Smooth muscle cell of the brain vasculature (primary cell): Measurements from ENCODE around the gene CYTH1.
"Not testable (repeated sequence)": the region's sequence is repeated elsewhere in the genome, so short reads cannot be mapped to it uniquely, and the experiment has no call there.

Experiments used
- DNase-seq: peaks from one replicate; pipeline ENCODE4 v3.0.0-alpha.2; 2012; ENCODE audit warnings: low read depth, low spot score

Gene CYTH1

DNA sequence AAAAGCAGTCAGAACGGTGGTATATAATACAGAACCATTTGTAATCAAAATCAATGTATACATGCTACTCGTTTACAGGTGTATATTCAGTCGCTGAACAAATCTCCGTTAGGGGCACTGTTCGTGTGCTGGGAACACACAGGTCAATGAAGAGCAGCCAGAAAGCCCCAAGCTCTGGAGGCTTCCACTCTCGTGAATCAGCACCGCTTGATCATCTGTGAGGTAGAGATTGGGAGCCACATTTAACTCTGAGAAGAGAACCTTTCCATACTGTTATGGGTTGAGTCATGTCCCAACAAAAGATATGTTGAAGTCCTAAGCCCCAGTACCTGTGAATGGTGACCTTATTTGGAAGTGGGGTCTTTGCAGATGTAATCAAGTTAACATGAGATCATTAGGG is 5.4 kb upstream of the CYTH1 start:
- no peak for DNase-seq

DNA sequence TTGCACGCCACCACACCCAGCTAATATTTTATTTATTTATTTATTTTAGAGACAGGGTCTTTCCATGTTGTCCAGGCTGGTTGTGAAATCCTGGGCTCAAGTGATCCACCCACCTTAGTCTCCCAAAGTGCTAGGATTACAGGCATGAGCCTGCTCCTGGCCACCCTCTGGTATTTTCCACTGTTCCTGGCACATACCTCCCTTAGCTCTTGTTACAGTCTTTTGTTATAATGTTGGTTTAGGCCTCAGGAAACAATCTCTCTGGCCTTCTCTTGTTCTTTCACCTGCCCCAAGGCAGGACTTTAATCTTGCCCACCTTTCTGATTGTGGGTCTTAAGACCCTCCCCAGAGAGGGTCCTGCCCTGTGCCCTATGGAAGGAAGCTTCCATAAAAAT is 3.6 kb upstream of the CYTH1 start:
- DNase-seq, result no peak

DNA sequence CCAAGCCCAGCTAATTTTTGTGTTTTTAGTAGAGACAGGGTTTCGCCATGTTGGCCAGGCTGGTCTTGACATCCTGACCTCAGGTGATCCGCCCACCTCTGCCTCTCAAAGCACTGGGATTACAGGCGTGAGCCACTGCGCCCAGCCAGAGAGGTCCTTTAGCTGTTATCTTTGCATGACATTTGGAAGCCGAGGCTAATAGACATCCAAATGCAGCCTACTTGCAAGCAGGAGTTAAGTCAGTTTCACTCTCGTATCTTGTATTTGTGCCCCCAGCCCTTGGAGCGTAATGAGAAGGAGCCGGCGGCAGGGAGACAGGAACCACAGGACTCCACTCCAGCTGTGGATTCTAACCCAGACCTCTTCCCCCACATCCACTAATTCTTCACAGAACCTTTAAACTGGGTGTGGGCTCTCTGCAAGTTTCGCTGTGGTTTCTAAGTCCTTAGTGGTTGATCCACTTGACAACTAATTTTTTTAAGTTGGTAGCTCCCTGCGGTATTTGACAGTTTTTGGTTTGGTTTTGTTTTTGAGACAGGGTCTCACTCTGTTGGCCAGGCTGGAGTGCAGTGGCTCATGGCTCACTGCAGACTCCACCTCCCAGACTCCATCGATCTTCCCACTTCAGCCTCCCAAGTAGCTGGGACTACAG is 3.1 kb upstream of the CYTH1 start:
- no peak for DNase-seq

DNA sequence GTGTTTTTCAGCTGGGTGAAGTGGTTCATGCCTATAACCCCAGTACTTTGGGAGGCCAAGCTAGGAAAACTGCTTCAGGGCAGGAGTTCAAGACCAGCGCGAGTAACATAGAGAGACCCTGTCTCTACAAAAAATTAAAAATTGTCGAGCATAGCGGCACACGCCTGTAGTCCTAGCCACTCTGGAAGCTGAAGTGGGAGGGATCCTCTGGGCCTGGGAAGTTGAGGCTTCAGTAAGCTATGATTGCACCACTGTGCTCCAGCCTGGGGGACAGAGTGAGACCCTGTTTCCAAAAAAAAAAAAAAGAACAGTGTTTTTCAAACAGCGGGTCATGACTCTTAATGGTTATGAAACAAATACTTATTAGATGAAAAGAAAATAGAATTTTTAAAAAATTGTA is 2.3 kb upstream of the CYTH1 start:
- DNase-seq, result no peak

DNA sequence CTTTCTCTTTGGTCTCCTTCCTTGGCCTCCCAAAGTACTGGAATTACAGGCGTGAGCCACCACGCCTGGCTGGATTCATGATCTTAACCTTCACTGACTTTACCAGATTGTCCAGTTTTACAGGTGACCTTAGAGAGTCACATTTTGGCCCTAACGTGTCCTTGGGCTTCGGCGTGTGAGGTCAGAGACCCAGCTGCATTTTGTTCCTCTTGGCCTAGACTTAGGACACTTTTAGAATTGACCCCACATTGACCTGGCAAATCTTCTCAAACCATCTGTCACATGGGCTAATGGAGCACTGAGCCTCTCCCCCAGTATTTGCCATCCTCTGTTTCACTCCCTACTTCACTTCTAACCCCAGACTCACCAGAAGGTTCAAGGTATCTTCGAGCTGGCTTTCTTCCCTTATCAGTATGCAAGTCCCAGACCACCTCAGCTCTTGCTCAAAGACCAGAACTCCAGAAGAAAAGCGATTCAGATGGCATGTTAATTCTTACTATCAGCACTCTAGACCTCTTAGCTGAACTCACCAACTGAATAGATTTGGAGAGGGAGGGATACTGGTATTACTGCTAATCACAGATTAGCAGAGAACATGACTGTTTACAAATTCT is 1.7 kb upstream of the CYTH1 start:
- no peak for DNase-seq

DNA sequence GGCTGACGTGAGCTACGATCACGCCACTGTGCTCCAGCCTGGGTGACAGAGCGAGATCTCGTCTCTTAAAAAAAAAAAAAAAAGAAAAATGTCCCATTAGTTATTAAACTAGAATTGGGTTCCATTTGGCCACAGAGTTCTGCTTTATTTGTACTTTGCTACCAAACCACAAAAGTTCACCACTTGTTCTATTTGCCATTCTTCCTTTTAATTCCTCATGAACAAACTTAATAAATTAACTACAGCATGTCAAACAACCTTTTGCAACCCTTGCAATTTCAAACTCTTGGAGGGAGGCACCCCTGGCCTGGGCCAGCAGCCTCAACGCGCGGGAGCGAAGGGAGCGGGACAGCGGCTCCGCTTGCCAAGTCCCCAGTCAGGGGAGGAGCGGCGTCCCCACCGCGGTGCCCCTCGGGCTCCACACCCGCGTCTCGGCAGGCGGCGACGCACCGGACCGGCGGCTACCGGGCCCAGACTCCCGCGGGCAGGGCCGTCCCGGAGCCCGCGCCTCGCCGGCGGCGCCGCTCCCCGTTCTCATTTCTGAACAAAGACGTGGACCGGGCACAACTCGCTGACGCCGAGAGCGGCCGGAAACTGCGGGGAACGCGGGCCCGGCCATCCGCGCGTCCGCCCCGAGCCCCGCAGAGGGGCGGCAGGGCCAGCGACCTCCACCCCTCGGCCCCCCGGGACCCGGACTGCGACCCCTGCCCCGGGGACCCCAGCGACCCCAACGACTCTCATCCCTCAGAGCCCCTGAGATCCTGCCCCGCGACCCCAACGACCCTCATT is 775 bp downstream of the CYTH1 start:
- no peak for DNase-seq

DNA sequence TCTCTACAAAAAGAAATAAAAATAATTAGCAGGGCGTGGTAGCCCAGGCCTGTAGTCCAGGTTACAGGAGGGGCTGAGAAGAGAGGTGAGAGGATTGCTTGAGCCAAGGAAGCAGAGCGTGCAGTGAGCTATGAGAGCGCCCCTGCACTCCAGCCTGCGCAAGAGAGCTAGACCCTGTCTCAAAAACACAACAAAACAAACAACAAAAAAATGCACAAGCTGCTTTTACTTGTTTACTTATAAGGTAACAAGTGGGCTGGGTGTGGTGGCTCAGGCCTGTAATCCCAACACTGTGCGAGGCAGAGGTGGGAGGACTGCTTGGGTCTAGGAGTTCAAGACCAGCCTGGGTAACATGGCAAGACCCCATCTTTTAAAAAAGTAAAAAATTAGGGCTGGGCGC is 1.7 kb downstream of the CYTH1 start:
- no peak for DNase-seq

DNA sequence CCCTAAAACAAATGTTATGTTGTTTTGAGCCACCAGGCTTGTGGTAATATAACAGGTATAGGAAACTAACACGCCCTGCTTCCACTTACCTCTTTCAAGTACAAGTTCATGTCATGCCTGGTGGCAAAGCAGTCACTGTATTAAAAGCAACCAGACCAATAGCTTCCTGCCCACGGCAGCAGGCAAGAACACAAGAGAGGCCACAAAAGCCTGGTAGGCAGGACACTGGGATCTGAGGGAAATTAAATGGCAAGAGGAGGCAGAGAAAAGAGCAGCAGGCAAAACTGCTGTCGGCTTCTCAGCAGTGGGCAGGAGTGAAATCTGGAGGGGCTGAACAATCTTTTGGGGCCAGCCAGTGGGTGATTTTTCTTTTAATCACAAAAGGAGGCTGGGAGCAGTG is 2.2 kb downstream of the CYTH1 start:
- no peak for DNase-seq

DNA sequence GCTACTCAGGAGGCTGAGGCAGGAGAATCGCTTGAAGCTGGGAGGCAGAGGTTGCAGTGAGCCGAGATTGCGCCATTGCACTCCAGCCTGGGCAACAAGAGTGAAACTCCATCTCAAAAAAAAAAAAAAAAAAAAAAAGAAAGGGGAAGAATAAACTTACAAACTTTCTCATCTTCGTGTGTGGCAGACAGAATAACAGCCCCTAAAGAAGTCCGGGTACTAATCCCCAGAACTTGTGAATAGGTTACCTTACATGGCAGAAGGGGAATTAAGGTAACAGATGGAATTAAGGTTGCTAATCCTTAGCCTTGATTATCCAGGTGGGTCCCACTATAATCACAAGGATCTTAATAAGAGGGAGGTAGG is 2.8 kb downstream of the CYTH1 start:
- DNase-seq, result not testable (repeated sequence)

DNA sequence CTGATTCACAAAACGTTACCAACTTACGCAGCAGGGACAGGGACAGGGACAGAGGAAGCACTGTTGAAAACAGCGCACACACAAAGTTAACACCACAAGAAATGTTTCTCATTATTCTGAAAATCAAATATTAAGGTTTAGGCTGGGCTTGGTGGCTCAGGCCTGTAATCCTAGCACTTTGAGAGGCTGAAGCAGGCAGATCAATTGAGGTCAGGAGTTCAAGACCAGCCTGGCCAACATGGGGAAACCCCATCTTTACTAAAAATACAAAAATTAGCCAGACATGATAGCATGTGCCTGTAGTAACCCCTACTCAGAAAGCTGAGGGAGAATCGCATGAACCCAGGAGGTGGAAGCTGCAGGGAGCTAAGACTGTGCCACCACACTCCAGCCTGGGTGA is 4.2 kb downstream of the CYTH1 start:
- no peak for DNase-seq

DNA sequence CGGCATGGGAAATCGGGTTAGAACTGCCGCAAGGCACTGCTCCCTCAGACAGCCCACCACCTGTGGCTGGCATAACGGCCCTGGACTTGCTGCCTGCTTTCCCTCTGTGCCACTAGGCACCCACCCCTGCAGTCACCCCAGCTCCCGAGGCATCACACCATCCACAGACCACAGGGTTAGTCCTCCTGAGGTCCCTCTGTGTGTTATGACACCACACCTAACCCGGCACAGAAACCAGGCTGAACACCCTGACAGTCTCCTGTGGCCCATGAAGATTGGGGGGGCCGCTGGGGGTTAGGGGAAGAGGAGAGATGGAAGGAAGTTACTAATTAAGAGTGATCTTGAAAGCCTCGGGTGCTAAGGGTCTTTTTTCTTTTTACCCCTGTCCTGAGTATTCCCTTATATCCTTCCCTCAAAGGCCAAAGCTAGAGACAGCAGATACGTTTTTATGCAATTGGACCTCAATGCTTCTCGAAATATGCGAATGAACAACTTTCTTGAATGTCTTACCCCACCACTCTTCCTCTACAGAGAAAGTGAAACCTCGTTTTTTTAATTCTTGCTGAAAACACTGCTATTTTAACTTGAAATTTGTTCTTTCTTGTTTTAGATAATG is 7.0 kb downstream of the CYTH1 start:
- DNase-seq, result no peak

DNA sequence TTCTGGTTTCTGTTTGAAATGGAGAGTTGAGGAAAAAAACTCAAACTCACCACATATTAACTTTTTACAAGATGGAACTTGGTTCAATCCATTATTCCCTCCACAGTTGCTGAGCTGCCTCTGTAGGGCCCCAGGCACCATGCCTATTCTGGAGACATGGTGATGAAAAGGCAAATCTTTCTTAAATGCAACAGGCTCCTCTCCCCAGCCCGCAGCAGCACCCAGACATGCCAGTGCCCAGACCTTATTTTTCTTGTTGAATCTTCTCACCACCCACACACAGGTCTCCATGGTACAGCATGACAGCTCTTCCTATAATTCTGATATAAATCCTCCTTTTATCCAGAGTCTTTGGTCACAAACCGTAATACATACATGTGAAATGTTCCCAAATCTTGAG is 7.6 kb downstream of the CYTH1 start:
- DNase-seq, result no peak

DNA sequence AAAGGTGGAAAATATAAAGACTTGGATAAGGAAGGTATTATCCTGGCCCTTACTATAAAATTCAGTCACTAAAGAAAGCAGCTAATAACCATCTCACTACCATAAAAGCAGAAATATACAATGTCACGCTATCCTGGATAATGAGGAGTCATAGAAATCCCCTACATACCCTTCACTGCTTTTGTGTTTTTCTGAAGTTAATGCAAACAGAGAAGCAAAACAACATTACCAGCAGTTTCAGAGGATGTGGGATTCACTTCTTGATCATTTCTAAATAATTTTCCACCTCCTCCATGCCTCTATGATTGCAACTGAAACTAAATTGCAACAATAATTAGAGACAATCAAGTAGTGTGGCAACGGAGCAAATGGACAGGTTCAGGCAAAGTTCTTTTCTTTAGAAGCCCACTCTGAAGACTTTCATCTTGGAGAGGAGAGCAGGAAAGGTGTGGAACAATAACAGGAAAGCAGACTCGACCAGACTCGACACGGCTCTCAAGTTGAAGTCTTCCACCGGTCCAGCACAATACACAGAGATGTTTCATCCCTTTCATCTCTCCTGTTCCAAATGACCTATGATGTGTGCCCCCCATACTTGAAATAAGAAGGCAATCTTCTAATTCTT is 10.2 kb downstream of the CYTH1 start:
- no peak for DNase-seq

DNA sequence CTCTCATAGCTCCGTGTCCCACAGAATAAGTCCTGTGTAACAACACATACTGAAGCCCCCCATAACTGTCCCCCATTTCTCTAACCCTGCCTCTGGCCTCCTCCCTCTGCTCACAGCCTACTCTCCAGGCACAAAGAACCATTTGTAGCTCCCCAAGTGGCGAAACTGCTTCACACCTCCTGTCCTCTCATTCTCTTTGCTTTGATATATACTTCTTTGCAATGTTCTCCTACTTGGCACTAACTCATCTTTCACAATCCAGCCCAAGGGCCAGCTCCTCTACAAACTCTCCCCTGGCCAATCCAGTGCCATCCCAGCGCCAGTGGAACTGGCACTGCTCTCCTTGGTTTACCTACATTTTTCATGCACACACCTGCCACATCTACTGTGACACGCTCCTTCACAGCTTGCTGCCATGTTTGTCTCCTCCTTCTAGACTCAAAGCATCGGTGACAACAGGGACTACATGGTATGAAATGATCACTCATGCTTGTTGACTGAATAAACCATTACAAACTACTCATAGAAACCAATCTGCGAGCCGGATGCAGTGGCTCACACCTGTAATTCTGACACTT is 12.8 kb downstream of the CYTH1 start:
- no peak for DNase-seq

DNA sequence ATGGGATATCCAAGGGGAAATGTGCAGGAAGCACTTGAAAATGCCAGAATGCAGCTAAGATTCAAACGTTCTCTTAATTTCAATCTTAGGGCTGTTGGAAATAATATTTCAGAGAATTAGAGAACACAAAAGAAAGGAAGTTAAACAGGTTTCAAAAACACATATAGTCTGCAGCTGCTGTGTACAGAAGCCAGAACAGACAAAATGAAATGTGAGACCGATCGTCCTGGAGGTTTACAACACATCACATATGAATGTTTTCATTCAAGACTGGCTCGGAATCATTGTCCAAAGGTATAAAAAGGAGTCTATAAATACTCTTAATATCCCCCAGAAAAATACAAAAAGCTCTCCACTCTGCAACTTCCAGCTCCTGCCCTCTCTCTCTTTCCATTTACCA is 14.3 kb downstream of the CYTH1 start:
- no peak for DNase-seq

DNA sequence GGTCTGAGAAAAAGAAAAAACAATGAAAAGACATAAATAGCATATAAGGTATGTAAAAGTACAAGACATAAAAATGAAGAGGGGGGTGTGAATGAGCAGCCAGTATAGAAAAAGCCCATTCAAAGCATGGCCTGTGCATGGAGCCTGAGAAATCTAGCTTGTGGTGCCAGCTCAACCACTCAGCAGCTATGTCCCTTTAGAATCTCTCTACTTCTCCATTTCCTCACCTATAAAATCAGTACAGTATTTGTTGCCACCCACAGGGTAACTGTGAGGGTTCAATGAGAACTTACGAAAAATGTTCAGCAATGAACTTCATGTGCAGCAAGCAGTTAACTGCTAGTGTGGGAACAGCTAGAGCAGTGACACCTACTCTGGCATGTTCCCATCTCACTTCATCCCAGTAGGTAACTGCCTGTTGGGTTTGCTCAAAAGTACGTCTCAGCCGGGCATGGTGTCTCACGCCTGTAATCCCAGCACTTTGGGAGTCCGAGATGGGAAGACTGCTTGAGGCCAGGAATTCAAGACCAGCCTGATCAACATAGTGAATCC is 15.3 kb downstream of the CYTH1 start:
- no peak for DNase-seq

DNA sequence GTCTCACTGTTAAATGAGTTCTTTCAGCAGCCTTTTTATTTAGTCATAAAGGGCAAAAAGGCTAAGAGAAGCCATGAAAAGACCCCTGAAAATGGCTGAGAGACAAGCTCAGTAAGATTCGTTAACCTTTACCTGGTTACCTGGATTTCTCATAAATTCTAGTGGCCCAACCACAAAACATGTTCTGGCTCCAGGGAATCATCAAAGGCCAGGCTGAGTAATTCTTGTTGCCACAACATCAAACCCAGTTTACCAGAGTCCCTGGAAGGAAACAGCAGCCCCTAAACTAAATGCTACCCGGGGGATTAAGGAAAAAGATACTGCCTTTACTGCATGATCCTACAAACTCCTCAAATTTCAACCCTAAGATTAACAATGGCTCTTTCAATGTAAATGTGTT is 15.8 kb downstream of the CYTH1 start:
- DNase-seq, result no peak

DNA sequence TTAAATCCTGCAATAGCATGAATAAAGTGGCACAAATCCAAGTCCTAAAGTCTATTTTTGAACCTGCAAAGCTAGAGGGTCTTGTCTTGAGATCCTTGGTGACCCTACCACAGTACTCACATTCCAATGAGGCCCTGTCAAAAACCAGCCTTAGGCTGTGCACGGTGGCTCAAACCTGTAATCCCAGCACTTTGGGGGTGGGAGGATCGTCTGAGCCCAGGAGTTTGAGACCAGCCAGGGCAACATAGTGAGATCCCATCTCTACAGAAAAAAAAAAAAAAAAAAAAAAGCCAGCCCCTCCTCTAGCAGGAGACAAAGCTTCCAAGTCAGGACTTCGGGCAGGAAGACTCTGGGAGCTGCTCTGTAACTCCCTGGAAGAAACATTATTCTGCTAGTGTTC is 16.3 kb downstream of the CYTH1 start:
- DNase-seq, result no peak

DNA sequence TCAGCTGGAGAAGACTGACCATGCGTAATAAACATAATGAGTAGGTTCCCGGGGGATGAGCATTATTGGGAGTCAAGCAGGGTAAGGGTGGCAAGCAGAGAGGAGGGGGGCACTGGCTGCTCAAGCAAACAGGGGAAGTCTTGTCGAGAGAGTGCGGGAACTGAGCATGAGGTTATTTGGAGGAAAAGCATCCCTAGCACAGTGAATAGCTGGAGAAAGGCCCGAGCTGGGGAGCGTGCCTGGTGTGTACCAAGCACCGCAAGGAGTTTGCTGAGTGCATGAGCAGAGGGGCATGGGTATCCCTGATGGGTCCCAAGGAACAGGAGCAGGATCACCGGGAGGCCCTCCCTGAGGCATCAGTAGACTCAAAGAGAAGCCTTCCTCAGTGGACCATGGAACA is 17.2 kb downstream of the CYTH1 start:
- no peak for DNase-seq

DNA sequence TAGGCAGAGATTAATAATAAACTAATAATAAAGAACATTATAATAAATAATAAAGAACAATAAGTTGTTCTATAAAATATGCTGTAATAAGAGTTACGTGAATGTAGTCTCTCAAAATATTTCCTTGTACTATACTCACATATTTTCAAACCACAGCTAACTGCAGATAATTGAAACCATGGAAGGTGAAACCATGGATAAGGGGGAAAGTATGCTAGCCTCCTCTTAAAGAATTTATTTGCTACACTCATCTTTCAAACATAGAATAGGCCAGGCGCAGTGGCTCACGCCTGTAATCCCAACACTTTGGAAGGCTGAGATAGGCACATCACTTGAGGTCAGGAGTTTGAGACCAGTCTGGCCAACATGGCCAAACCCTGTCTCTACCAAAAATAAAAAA is 18.5 kb downstream of the CYTH1 start:
- no peak for DNase-seq

DNA sequence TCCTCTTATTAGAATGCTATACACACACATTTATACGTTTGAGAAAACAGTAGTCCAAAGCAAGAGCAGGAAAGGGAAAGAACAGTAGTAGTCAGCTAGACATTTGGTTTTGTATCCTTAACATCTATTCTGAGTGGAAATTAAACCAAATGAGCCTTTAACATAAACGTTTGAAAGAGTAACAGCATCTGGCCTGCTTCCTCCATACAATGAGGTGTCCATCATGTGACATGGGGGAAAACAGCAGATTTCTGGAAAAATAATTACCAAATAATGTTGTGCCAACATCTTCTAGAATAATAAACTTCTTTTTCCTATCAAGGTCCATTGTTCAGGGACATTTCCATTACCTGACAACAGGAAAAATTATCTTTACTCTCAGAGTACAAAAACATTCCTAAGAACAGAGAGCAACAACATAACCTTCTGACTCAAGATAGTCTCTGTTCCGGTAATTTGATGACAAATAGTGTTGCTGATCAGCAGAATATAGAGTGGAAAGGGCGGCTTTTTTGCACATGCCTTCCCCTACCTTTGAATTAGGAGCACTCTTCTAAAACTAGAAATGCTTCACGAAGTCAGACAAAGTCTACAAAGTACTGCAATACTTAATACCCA is 20.2 kb downstream of the CYTH1 start:
- no peak for DNase-seq
